Epithelial cell of proximal tubule (primary cell): ENCODE data around the gene BLM. TPM values are rescaled to one million over a fixed set of nuclear protein-coding genes. Genes with fewer than 3 reads are reported as not detected.

Experiments
- DNase-seq: peaks from one replicate; pipeline ENCODE4 v3.0.0-alpha.2; 2011; ENCODE audit warnings: low read depth
- H3K4me3 ChIP-seq: 2 replicates; pipeline ENCODE4 v1.5.1; 2011; ENCODE audit warnings: low read depth, mild to moderate bottlenecking, low read length
- CTCF ChIP-seq: conservative IDR thresholded peaks from 2 replicates; pipeline ENCODE4 v1.5.1; 2012; ENCODE audit warnings: low read depth, mild to moderate bottlenecking, low read length
- total RNA-seq: library from RNA; depleted of rRNA; stranded (reverse); fragments of >200 nt; gene quantifications from 2 replicates; pipeline ENCODE4 v1.2.3, GENCODE V29; 2015

Gene BLM
- total RNA-seq, 1 donor from 2014 or later: 13.0 TPM

GRCh38 chr15:90765966-90766365 is 48.8 kb downstream of the BLM start:
- no peak for TF ChIP-seq CTCF
- no peak for DNase-seq
- no peak overlapping the region for H3K4me3 ChIP-seq

- no peak for TF ChIP-seq CTCF
- H3K4me3 ChIP-seq: no peak overlapping the region
Measured at GRCh38 chr15:90769375-90769774, 52.2 kb downstream of the BLM start.

GRCh38 chr15:90773485-90773884 is 56.3 kb downstream of the BLM start:
- no peak for TF ChIP-seq CTCF
- DNase-seq: no peak
- no peak overlapping the region for H3K4me3 ChIP-seq

More at GRCh38 chr15:90769375-90769774, 52.2 kb downstream of the BLM start:
- no peak for DNase-seq

GRCh38 chr15:90774731-90775514 is 57.8 kb downstream of the BLM start:
- DNase-seq: peak; percentile 67

GRCh38 chr15:90780916-90781315 is 63.8 kb downstream of the BLM start:
- no peak overlapping the region for H3K4me3 ChIP-seq
- DNase-seq: no peak
- TF ChIP-seq CTCF: no peak

More at GRCh38 chr15:90774731-90775514, 57.8 kb downstream of the BLM start:
- TF ChIP-seq CTCF: no peak
- no peak overlapping the region for H3K4me3 ChIP-seq

- no peak for TF ChIP-seq CTCF
- DNase-seq: no peak
- H3K4me3 ChIP-seq: no peak overlapping the region
Measured at GRCh38 chr15:90782442-90782841, 65.3 kb downstream of the BLM start.

GRCh38 chr15:90787881-90788280 is 70.7 kb downstream of the BLM start:
- H3K4me3 ChIP-seq: no peak overlapping the region
- TF ChIP-seq CTCF: no peak
- no peak for DNase-seq
